Stimulated activated CD4-positive, alpha-beta T cell treated with anti-CD3 and anti-CD28 coated beads, TNF-alpha, amount 100 ng/mL, for 24 hours (primary cell): Measurements from ENCODE around the gene SLC26A6.

Experiments used
- DNase-seq, 3 experiments: peaks; one replicate each; pipeline ENCODE4 v3.0.0-alpha.2; 2020; ENCODE audit warnings: low read depth in 3 of 3

The SLC26A6 gene, protein sequence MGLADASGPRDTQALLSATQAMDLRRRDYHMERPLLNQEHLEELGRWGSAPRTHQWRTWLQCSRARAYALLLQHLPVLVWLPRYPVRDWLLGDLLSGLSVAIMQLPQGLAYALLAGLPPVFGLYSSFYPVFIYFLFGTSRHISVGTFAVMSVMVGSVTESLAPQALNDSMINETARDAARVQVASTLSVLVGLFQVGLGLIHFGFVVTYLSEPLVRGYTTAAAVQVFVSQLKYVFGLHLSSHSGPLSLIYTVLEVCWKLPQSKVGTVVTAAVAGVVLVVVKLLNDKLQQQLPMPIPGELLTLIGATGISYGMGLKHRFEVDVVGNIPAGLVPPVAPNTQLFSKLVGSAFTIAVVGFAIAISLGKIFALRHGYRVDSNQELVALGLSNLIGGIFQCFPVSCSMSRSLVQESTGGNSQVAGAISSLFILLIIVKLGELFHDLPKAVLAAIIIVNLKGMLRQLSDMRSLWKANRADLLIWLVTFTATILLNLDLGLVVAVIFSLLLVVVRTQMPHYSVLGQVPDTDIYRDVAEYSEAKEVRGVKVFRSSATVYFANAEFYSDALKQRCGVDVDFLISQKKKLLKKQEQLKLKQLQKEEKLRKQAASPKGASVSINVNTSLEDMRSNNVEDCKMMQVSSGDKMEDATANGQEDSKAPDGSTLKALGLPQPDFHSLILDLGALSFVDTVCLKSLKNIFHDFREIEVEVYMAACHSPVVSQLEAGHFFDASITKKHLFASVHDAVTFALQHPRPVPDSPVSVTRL

DNA sequence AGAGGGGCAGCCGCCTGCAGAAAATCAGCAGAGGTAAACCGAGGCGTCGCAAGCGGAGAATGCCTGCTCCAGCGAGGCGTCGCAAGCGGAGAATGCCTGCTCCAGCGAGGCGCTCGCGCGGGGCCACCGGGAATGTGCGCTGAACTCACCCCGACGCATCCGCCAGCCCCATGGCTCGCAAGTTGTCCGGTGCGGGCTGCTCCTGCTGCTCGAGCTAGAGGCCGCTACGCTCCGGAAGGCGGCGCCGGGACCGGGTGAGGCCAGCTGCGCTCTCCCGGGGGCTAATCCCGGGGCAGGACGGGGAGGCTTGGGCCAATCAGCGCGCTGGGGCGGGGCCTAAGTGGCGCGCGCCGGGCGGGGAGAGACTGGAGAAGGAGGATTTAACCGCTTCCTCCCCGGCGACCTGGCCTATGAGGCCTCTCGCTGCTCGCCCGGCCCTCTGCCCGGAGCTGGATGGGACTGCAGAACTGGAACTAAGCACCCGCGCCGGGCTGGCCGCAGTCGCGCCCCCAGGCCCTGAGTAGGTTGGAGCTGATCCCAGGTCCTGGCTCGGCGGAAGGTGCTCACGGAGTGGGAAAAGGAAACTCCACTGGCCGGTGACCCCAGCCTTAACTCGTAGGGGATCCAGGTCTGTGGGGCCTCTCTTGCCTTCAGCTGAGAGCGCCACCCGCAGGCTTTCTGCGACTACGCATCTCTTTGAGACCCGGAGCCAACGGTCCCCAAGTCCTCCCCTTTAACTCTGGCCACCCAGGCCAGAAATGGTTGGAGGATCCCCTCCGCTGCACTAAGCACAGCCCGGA, at the start of gene SLC26A6:
SLC26A6 (minus strand) TSS at position 240 of the 800 bp plus-strand sequence; CDS start at position 172, 68 bp downstream.
- DNase-seq, result peak; percentile 87 to 96 (median 87)

DNA sequence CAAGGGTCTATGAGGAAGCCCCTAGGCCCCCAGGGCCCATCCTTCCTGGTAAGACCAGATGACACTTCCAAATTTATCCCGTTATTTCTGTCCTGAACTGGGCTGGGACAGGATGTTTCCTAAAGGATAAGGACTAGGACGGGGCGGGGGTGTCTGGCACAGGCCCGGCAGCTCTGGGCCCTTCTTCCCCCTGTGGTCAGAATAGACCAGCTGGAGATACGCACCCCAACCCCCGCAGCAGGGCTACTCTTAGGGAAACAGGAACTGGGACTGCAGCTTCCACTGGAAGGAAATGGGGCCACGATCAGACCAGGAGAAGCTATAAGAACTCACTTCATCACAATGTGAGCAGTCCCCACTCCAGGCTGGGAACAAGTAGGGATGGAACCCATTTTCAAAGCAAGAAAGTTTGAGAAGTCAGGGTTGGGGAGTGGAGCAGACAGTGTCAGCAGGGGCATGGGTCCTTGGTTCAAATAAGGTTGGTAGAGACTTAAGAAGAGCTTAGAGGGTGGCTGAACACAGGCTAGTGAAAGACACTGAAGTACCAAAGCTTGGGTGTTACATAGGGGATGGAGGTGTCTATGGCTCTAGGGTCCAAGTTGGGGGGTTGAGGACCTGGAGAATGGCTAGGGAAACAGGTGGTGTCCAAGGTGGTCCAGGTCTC, 49.4 kb upstream of the SLC26A6 start:
- no peak for DNase-seq

GRCh38 chr3:48684054-48684349, 48.7 kb upstream of the SLC26A6 start:
- DNase-seq, result no peak

DNA sequence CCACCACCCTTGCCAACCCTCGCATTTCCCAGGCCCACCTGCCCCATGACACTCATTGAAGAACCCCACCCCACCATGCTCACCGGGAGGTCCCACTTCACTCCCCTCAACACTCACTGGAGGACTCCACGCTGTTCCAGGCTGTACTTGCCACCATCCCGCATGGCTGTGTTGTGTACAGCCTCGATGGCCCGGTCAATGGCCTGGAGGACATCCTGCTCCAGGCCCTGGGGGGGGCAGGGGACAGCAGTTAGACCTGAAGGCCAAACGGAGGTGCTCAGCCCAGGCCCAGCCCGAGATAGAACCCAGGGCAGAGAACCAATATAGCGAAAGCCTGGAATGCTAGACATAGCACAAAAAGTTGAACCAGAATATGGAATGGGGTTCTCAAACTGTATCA, 47.5 kb upstream of the SLC26A6 start:
- no peak for DNase-seq

GRCh38 chr3:48681974-48682610, 46.8 kb upstream of the SLC26A6 start:
- no peak for DNase-seq

DNA sequence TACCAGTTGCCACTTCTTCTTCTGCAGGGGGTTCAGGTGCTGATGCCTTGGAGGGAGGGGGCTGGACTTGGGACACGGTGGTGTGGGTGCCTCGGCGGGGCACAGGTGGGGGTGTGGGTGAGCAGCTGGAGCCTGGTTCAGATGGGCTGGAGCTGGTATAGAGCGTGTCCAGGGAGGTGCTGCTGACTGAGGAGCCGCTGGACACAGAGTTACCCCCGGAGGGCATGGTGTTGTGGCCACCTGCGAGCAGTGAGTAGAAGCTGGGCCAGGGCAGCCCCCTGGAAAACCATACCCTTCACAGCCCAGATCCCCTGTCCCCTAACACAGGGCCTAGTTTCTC, 46.2 kb upstream of the SLC26A6 start:
- no peak for DNase-seq

- no peak for DNase-seq
Measured at GRCh38 chr3:48680811-48681540, 45.7 kb upstream of the SLC26A6 start.

DNA sequence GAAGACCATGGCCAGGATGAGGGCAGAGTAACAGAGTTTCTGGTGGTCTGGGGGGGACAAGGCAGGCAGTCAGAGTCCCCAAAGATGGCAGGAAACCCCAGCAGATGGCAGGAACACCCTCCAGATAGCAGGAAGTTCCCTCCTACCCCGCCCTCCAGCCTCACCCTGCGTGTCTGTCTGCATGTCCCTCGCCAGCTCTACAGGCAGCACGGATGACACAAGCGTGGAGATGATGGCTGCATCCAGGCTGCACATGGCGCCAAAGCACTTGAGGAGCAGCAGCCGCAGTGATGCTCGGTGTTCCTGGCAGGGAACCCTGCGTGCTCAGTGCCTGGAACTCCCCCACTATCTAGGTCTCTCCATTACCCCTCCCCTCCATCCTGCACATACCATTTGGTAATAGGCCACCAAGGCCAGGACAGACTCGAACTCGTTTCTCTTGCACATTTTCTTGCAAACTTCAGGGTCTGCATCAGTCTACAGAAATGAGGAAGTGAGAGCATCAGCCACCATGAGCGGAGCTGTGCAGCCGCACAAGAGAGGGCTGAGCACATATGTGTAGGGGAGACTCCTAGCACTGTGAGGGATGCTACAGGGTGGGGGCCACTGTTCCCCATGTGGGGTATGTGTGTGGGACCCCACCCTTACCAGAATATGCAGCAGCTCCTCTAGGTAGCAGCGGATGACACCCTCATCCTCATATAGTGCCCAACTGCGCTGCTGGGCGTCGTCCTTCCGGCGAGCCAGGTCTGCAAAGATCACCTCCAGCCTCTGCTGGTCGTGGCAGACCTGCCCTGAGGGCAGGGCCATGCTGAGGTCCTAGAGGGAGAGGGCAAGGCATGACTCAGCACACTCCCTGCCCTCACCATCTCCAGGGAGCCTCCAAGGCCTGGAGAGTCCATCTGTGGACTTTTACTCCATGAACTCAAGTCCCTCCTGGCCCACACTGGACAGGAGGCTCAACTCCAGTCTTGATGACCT, 44.4 kb upstream of the SLC26A6 start:
- no peak for DNase-seq

DNA sequence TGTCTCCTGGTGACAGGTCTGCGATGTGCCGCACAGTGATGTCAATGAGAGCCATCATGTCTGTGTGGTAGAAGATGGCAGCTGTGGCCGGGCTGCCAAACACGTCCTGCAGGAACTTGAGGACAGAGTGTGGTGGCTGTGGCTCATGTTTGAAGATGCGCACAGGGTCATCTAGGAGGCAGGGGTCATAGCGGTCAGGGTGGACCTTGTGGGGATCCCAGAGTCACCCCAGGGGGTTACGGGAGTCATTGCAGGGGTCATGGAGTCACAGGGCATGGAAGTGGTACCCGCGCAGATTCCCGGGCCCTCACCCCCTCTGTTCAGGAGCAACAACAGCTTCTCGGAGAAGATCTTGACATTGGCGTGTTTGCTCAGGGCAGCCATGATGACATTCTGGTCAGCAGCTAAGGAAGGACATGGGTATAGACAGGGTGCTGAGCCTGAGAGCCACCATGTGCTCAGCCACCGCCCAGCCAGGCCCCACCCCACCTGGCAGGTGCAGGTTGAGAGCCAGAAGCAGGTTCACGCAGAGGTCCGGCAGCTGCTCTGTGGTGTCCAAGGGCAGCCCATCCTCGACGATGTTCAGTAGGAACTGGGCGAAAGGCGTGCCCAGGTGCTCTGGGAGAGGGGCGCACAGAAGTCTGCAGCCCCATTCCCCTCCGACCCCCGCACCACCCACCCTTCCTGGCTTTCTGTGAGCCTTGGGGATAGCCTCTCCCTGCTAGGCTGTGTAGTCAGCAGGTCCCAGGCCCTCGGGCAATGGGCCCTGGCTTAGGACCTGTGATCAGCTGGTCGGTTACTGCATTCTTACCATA, 43.5 kb upstream of the SLC26A6 start:
- DNase-seq, result no peak

DNA sequence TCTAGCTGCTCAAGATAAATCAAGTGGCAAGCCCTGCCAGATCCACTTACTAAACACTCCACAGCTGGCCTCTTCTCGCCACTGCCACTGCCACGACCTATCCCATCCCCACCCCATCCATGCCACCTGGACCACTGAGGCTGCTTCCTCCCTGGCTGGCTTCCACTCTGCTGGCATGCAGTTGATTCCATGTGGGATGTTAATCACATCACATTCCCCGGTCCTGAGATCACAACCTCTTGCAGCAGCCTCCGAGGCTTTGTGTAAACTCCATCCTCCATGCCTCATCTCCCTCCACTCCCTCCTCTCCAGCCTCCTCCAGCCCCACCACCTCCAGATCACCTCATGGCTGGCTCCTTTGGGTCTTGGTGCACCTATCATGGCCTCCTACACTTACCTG, 42.8 kb upstream of the SLC26A6 start:
- no peak for DNase-seq

DNA sequence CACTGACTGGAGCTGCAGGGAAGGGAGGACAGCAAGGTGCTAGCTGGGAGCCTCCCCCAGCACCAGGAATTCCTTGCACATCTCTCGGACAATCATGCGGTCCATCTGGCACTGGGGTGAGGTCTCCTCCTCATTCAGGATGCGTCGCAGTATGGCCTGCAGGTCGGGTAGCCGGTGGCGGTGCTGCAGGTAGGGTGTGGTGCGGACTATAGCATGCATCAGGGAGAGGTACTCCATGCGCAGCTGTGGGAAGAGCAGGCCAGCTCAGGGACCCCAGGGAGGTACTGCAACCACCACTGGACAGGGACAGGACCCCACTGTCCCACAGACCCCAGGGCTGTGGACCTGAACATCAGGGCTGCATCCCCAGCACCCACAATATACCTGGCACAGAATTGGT, 39.2 kb upstream of the SLC26A6 start:
- DNase-seq, result no peak

DNA sequence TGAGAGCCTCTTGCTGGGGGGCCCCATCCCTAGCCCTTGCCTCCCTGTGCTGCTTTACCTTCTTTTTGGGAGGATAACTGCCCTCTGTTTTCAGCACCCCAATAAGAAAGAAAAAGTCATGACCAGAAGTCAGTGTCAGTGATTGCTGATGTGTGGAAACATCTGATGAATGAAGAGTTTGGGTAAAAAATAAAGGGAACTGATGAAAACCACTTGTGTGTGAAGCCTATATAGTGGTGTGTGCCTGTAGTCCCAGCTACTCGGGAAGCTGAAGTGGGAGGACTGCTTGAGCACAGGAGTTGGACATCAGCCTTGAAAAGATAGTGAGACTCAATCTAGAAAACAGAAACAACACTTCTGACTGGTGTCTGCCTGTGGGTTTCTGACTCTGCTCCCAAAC, 37.3 kb upstream of the SLC26A6 start:
- no peak for DNase-seq

DNA sequence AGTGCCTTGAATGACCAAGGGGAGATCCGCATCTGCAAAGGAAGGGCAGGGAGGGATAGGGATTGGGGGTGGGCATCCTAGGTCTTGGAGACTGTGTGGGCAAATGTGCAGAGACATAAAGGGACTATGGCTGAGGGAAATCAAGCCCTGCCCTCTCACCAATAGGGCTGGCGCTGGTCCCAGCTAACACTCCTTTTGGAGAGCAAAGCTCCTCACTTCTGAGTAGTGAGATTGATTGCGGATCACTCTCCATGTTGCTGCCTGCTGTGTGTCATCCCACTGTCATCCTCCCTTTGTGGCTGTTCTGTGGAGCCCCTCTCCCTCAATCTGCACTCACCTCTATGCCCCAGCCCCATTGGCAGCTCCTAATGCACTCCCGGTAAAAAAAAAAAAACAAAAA, 29.7 kb upstream of the SLC26A6 start:
- no peak for DNase-seq

DNA sequence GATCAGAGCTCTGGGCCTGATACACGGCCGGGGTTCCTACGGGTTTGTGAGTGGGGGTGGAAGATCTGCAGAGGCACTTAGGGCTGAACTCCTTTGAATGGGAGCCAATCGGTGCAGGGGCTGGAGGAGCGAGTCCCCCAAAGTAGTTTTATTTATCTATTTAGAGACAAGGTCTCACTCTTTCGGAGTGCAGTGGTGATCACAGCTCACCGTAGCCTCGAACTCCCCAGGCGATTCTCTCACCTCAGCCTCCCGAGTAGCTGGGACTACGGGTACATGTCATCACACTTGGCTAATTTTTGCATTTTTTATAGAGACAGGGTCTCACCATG, 29.0 kb upstream of the SLC26A6 start:
- no peak for DNase-seq

DNA sequence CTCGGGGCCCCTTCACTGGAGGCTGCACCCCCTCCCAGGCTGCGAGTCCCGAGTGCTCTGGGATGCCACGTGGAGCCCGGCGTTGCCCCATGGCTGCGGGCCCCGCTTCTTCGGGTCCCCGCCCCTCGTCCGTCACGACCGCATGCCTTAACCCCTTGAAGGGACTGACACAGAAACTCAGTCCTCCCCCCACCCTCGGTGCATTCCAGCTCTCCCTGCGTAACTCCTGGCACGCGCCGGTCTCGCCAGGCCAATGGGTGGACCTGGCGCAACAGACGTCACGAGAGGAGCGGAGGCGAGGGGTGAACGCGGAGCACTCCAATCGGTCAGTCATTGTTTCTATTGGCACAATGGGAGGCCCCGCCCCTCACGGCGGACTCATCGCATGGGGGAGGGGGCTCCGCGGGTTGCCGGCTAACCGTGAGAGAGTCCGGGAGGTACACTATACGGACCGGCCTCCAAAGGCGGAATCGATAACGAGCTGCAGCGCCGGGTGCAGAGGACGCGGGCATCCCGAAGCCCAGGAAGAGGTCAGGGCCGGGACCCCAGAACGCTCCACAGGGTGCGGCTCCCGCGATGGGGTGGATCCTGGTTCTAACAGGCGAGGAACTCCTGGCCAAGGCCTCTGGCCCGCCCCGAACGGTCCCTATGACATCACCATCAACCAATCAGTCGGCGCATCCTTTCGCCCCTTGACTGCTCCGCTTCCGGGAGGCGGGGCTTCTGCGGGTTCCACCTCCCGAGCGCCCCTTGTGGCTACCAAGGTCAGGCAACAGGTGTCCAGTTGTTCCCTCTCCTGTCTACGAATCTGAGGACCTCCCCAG, 28.4 kb upstream of the SLC26A6 start:
- DNase-seq, result peak; percentile 70 to 92 (median 71)

- DNase-seq, result peak in 2 of 3 experiments; percentile 23 to 66
Measured at GRCh38 chr3:48662753-48663488, 27.7 kb upstream of the SLC26A6 start, which contains the start of gene CELSR3. TSS of gene CELSR3 (minus strand) at chr3:48662886. CDS start at chr3:48662634, 252 bp downstream.

- DNase-seq, result no peak
Measured at GRCh38 chr3:48662145-48662752, 27.0 kb upstream of the SLC26A6 start.
